GM21360 (cell line): ENCODE results near the gene ABHD6.
"Not testable (repeated sequence)": the region's sequence is repeated elsewhere in the genome, so short reads cannot be mapped to it uniquely, and the experiment has no call there.

Experiments used
- ATAC-seq: cut with Tn5 transposase; IDR thresholded peaks from one replicate; pipeline ENCODE4 v1.9.1; 2021; ENCODE audit warnings: mild to moderate bottlenecking, moderate library complexity; ENCODE audit not compliant: unreplicated experiment

The ABHD6 gene, protein sequence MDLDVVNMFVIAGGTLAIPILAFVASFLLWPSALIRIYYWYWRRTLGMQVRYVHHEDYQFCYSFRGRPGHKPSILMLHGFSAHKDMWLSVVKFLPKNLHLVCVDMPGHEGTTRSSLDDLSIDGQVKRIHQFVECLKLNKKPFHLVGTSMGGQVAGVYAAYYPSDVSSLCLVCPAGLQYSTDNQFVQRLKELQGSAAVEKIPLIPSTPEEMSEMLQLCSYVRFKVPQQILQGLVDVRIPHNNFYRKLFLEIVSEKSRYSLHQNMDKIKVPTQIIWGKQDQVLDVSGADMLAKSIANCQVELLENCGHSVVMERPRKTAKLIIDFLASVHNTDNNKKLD

DNA sequence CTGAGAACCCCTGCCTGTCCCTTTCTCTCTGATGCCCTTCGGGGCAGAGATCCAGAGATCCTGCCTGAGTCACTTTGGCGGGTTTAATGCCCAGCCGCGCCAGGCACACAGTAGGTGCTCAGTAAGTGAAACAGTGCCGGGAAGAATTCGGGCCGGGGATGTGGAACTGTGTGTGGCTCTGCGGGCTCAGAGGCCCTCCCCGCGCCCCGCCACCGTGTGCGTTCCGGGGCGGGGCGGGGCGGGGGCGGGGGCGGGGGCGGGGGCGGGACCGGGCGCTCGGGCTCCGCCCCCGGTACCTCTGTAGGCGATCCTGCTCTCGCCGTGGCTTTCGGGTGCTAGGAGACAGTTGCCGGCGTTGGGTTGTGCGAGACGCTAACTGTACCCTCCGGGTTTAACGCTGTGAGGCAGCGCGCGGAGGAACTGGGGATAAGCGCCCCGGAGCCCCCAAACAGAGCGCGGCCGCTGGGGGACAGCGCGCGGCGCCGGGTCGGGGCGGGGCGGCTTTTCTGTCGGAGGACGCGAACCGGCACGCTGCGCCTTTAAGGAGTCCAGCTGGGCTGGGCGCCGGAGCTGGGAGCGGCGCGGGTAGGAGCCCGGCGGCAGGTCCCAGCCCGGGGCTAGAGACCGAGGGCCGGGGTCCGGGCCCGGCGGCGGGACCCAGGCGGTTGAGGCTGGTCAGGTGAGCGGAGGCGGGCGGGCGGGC, at the start of gene ABHD6:
ABHD6 (plus strand) TSS at position 555 of the 703 bp plus-strand sequence. CDS start 18,795 bp downstream, outside the sequence.
- peak; percentile 66 for ATAC-seq

DNA sequence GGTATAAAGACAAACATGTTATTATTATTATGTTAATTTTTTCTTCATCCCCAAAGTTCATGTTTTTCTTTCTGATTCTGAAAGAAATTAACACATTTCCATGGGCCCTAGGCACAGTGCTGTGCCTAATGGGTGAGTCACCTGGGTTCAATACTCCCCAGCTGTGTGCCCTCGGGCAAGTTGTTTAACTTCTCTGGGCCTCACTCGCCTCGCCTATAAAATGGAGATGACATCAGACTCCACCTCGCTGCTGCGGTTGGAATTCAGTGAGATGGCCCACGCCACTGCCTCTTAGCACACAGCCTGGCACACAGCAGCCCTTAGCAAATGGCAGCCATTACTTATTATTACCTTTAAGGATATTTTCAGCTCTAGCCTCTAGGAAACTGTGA, 49.4 kb upstream of the ABHD6 start:
- ATAC-seq: no peak

DNA sequence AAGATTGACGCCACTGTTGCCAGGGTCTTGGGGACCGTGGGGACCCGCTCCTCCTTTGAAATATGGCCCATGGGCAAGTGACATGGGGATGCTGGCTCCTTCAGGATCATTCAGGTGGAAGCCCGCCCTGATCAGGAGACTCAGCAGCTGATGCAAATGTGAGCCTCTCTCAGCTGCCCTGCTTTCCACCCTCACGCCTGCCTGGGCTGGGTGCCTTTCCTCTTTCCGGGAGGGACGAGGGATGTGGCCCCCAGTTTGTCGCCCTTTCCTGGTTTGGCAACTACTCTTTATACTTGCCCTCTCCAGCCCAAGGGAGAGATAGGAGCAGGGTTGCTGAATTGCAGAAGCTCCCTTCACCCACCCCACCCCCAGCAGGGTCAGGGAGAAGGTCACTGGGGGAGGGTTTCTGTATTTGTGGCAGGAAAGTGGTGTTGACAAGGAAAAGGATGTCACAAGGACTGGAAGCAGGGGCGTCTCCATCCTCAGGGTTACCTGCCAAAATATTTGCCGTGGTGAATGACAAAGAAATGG, 48.6 kb upstream of the ABHD6 start:
- ATAC-seq: no peak

DNA sequence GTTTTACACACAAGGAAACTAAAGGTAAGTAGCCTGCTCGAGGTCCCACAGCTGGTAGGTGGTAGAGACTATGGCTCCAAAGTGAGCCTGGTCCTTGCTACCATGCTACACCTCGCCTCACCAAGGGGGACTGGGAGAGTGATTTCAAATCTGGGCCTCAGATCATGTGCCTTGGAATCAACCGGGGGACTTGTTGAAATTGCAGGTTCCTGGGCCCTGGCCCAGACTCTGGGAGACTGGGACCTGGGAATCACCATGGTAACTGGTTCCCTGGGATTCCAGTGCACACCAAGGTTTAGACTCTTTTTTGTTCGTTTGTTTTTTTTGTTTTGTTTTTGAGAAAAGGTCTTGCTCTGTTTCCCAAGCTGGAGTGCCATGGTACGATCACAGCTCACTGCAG, 47.9 kb upstream of the ABHD6 start:
- no peak for ATAC-seq

DNA sequence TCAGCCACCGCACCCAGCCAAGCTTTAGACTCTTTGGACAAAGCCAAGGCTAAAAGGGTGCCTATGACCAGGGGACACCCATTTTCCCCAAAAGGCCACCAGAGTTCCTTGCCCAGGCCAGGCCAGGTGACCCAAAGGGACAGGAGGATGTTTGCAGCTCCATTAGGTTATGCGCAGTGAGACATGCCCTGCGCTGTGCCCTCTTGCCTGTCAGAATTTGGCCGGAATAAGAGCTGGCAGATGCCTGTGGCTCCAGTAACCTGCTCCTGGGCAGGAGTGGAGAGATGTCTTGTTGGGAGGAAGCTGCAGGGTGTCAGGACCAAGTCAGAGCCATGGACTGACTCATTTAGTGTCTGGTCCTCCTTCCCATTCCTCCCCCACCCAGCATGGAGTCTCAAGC, 47.3 kb upstream of the ABHD6 start:
- ATAC-seq: no peak

DNA sequence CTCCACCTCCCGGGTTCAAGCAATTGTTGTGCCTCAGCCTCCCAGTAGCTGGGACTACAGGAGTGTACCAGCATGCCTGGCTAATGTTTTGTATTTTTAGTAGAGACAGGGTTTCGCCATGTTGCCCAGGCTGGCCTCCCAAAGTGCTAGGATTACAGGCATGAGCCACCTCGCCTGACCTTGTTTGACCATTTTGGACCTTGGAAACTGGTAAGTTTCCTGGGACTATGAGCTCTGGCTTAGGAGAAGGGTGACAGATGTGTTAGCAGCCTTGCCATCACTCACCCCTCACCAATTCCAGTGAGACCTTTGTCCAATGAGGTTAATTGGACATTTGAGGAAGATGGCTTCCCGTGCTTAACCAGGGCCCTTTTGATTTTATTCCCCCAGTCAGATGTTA, 46.7 kb upstream of the ABHD6 start:
- ATAC-seq: no peak

DNA sequence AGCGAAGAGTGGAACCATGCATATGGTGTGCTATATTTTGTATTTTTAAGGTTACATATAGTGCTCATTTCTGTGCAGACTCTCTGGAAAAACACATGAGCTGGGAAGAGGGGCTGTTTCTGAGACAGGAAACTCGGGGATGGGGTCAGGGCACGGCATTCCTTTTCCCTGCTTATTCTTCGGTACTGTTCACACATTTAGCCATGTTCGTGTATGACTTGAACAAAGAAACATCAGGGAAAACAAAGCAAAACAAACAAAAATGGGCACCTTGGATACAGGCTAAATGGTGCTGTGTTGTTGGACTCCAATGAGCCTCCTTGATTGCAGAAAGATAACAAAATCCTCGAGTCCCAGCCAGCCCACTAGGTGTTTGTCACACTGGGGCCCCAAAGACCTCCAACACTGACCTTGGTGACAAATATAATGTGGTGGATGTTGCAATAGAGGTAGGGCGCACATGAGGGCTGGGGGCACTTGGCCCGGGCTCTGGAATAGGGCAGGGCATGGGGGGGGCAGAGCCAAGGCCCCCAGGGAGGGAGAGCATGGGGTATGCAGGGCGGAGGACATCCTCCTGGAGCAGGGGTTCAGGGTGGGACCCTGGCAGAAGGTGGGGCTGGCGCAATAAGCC, 46.1 kb upstream of the ABHD6 start:
- ATAC-seq: no peak

DNA sequence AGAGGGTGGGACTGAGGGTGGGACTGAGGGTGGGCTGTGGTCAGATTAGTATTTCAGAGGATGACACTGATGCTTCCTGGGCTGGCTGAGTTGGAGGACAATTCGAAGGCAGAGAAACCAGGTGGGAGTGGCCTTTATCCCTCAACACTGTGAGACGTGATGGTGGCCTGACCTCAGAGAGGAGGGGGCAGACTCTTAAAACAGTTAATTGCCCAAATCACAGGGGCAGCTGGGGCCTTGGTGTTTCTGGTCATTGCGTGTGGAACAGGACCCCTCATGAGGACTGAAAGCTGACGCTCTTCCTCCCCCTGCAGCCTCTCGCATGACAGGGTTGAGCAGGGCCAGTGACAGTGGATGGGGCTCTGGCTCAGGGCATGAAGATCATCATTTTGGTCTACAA, 45.5 kb upstream of the ABHD6 start:
- no peak for ATAC-seq

DNA sequence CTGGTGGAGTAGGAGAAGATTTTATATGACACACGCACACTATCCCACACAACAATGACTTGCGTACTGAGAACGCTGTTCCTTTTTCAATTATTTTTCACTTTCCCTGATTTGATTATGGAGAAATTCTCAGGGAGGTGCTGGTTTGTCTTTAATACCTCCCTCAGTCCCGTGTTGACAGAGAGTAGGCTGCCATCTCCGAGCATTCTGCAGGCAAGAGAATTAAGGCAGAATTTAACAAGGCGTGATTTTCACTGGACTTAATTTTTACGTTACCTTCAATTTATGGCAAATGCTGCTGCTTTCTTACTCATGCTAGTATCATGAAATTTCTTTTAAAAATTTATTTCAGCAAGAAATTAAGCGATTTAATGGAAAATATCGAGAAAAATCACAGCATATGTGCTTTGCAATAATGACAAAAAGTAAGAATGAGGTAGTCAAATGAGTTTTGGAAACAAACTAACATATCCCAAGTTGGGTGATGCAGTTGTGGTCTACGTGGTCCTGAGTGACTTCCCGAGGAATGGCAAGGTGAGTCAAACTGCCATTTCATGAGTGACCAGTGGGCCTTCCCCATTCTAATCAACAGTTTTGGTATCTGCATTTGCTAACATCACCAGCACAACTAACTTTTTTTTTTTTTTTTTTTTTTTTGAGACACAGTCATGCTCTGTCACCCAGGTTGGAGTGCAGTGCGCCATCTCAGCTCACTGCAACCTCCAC, 43.7 kb upstream of the ABHD6 start:
- no peak for ATAC-seq

DNA sequence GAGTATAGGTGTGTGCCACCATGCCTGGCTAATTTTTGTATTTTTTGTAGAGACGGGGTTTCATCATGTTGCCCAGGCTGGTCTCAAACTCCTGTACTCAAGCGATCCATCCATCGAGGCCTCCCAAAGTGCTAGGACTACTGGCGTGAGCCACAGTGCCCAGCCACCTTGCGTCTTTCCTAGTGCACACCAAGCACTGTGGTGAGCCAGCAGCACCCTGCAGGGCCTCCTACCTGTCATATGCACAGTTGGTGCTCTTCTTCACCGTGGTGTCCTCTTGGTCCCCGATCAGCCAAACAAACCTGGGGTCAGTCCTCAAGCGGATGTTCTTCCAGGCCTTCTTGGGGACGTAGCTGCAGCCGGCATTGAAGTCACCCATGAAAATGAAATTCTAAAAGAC, 40.0 kb upstream of the ABHD6 start:
- no peak for ATAC-seq

DNA sequence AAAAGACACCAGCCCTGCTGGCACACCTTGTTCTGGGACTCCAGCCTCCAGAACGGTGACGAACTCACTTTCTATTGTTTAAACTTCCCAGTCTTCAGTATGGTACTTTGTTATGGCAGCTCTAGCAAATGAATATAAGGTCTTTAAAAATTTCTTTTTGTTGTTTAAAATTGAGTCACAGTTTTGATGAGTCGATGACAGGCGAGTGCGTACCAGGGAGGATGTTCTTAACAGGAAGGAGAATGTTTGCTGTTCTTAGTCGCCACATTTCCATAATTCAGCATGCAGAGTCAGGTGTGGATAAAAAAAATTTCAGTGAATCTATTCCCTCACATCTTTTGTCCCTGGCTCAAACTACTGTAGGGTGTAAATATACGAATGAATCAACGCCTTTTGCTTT, 39.2 kb upstream of the ABHD6 start:
- no peak for ATAC-seq

DNA sequence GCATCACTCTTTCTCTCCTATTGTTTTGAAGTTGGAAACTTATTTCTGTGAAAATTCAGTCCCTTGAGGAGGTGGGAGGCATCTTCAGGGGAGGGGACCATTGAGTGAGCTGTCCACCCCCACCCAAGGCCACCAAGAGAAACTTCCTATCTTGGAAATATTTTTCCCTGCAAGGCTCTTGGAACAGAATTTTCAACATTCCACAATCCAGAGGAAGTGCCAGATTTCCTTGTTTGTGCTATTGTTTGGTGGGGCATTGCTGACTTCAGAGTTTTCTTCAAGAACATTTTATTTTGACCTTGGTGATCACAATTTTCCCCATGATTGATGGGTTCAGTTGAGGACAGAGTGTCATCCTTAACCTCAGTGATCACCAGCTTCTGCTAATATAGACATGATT, 38.8 kb upstream of the ABHD6 start:
- ATAC-seq: no peak

DNA sequence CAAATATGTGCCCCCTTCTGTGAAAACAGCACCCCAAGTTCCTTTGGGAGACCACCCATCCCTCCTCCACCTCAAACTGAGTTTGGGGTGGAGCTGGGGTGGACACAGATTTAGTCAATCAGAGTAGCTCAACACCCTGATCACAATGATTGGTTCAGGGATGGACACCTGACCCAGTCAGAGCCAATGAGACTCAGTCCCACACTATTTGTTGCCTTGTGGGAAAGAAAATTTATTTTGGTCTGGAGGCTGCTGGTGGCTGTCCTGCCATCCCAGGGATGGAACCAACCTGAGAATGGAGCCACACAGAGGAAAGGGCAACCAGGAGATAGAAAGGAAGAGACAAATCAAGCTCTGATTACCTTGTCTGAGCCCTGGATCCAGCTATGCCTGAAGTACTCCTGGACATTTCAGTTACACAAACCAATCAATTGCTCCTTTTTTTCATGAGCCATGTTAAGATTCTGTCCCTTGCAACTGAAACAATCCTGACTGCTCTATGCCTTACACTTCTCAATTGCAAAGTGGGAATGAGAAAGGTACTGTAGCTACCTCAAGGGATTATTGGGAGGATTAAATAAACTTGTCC, 37.4 kb upstream of the ABHD6 start:
- ATAC-seq: no peak

DNA sequence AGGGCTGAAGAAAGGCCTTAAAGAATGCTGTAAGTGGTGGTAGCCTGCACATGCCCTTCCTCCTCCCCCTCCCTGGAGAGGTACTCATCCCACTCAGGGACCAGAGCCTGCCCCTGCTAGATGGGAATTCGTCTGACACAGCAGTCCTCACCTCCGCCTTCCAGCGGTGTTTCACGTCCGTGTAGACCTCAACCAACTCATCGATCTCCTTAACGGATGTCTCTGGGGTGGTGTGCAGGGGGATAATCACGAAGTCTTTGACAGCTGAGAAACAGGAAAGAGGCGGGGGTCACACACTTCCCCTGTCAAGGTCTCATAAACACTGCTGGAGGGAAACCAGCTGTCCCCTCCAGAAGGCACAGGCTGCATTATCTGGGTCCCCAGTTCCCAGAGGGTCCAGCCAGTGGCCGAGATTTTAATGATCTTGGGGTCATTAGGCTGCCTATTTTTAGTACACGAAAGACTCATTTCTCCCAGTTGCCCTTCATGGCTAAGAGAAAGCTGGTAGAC, 36.7 kb upstream of the ABHD6 start:
- ATAC-seq: no peak

DNA sequence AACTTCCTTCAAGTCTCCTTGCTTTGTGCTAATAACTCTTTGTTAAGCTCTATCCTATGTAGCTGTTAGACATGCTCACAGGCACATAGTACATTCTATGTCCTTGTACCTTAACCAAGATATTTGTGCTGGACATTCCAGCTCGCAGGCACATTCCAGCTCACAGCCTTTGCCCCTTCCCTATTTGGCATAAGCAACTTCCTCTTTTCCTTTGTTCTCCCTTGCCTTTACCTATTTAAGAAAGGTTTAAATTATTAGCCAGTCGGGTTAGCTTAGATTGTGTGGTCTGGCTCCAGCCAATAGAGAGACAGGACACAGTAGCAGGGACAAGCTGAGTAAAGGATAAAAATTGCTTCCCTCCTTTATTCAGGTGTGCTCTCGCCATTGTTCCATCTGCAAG, 36.1 kb upstream of the ABHD6 start:
- not testable (repeated sequence) for ATAC-seq

DNA sequence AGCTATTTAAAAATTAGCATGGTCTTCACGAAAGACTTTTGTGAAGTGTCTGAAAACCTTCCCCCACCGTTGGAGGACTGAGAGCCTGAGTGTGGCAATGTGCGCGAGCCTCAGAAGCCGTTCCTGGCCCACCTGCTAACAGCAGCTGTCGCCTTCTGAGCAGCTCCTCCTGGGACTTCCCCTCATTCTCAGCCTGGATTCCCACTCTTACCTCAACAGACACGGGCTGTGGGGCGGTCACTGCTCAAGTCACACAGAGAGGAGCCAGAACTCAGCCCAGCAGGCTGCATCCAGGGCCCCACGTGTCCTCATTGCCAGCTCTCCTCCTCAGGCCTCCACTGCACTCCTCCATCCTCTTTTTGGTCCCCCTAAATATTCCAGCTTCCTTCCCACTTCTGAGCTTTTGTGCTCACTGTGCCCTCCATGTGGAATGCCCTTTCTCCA, 34.7 kb upstream of the ABHD6 start:
- ATAC-seq: peak; percentile 70

DNA sequence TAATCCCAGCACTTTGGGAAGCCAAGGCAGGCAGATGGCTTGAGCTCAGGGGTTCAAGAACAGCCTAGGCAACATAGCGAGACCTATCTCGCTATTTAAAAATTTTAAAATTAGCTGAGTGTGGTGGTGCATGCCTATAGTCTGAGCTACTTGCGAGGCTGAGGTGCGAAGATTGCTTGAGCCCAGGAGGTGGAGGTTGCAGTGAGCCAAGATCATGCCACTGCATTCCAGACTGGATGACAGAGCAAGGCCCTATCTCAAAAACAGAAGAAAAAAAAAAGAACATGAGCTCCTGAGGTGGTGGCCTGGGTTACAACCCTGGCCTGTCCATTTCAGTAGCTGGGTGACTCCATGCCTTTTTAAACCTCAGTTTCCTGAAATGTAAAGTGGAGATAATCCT, 34.1 kb upstream of the ABHD6 start:
- ATAC-seq: no peak

DNA sequence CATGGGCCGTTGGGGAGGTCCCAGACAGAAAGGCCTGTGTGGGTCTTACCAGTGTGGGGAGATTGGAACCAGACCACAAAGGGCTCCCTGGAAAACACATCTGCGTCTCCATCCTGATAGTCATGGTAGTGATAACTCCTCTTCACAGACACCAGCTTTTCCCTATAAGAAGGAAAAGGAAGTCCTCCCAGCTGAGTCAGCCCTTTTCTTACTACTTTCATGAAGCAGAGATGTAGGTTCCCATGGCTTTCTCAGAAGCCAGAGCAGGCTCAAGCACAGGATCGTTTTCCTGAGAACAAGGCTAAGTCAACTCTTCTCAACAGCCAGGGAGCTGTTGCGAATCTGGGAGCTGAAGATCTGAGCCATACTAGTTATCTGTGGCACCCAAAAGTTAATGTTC, 32.9 kb upstream of the ABHD6 start:
- no peak for ATAC-seq

DNA sequence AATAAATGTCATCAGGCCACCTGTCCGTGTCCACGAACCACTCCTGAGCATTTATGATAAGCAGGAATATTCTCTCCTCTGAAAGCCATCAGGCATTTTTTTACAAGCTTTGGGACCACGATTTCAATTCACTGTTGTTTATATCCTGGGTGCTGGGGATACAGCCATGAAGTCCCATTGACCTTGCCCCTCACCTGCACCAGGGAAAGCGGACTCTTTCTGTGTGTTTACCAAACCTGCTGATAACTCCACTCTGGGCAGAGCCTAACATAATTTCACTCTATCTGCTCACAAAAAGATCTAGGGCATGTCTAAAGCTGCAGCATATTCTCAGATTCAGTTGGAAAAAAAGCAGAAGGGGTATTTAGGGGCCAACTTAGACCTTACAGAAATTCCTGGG, 31.6 kb upstream of the ABHD6 start:
- ATAC-seq: no peak

DNA sequence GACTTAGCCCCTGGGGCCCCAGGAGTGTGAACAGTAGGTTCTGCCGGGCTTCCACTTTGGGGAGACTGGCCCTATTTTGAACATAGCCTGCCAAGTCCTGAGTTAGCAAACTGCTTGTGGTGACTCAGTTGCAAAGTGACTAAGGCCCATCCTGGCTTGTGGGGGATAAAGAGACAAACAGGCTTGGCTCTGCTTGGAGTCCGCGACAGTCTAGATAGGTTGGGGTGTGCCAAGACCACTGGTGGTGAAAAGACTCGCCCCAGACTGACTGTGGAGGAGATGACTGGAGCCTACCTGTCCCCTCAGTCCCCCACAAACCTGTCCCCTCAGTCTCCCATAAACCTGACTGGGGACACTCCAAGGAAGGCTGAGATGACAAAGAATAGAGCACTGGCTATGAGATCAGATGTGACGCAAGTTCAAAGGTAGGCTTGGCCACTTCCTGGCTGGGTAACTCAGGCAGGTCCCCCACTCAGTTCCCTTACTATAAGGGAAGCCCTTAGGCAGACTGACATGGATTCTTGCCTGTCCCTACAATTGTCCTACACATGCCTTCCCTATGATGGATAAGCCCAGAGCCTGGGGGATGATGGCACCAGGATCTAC, 31.1 kb upstream of the ABHD6 start:
- ATAC-seq: no peak
